Epithelial cell of alveolus of lung (primary cell): Measurements from ENCODE around the gene CETP. TPM values are rescaled to one million over a fixed set of nuclear protein-coding genes. Genes with fewer than 3 reads are reported as not detected.

ENCODE experiments used
- total RNA-seq: library from RNA; depleted of rRNA; stranded (reverse); fragments of >200 nt; gene quantifications from 2 replicates; pipeline ENCODE4 v1.2.1, GENCODE V29; 2015

Gene CETP
- total RNA-seq, result 0.40 and 0.91 TPM in 2 replicates

GRCh38 chr16:56961851-56962281, at the start of gene CETP:
Gene CETP (plus strand): TSS chr16:56961950. CDS start chr16:56961980, 30 bp downstream.

GRCh38 chr16:56931892-56932720, 29.6 kb upstream of the CETP start, which contains the start of gene HERPUD1:
Gene HERPUD1 (plus strand): TSS chr16:56932142. CDS start chr16:56932245, 103 bp downstream.

GRCh38 chr16:56988948-56989945, 27.5 kb downstream of the CETP start, which contains the start of gene NLRC5:
Gene NLRC5 (plus strand): TSS chr16:56989557. CDS start chr16:57020713, 31,156 bp downstream.

Other genes with a start within 250 kb of the CETP start
- gene NUP93, start 231.8 kb upstream of the CETP start, total RNA-seq, result 40.2 and 73.8 TPM in 2 replicates
- not detected in 2 replicates for gene SLC12A3, start 96.7 kb upstream of the CETP start, total RNA-seq
- gene HERPUD1, start 29.8 kb upstream of the CETP start, total RNA-seq, result 143 and 171 TPM in 2 replicates
- 7.3 and 9.6 TPM in 2 replicates for gene NLRC5, start 27.6 kb downstream of the CETP start, total RNA-seq
- gene CPNE2, start 130.6 kb downstream of the CETP start, total RNA-seq, result 24.8 and 25.2 TPM in 2 replicates
- 52.6 and 52.9 TPM in 2 replicates for gene PSME3IP1, start 224.1 kb downstream of the CETP start, total RNA-seq
- 33.4 and 37.3 TPM in 2 replicates for gene RSPRY1, start 224.4 kb downstream of the CETP start, total RNA-seq